Colonic mucosa (tissue), 4 donors: Measurements from ENCODE around the gene PSD. TPM values are rescaled to one million over a fixed set of nuclear protein-coding genes. Genes with fewer than 3 reads are reported as not detected.
A peak's percentile ranks its signal among the peaks of the same experiment; 100 is the strongest.

ENCODE experiments used
- DNase-seq: peaks from one replicate; pipeline ENCODE4 v3.0.0-alpha.2; 2020
- H3K27ac ChIP-seq: fragments of 200-600 bp; one replicate; pipeline ENCODE4 v1.8.0; 2021
- H3K27me3 ChIP-seq: fragments of 200-600 bp; one replicate; pipeline ENCODE4 v1.8.0; 2021
- H3K36me3 ChIP-seq: fragments of 200-600 bp; one replicate; pipeline ENCODE4 v1.8.0; 2021
- H3K4me1 ChIP-seq: fragments of 200-600 bp; one replicate; pipeline ENCODE4 v1.8.0; 2021; ENCODE audit warnings: mild to moderate bottlenecking
- H3K4me3 ChIP-seq: fragments of 200-600 bp; one replicate; pipeline ENCODE4 v1.8.0; 2021
- H3K9ac ChIP-seq, 2 donors: one replicate each; pipeline ENCODE4 v1.7.0; 2013; ENCODE audit warnings: control low read depth in 2 of 2, low read depth in 2 of 2, low read length in 2 of 2
- H3K9me3 ChIP-seq: fragments of 200-600 bp; one replicate; pipeline ENCODE4 v1.8.0; 2021
- intact Hi-C: fragments of 100-400 bp; cut with DNase I; formaldehyde crosslinking; loops from one replicate; pipeline ENCODE4 v1.14.1; 2022
- total RNA-seq, 2 donors: library from RNA; stranded (reverse); fragmentation: NEBNext Ultra II Directional in 1 of 2; extraction: Animal tissue kit (Norgen Biotek cat#: 25700) in 1 of 2; gene quantifications; one replicate each; pipeline ENCODE4 v1.2.1, GENCODE V29; 2021
- TF ChIP-seq, protein P1 (sequence below): fragments of 200-600 bp; IDR thresholded peaks from one replicate; pipeline ENCODE4 v1.8.0; 2022; ENCODE audit warnings: antibody characterized with exemption, mild to moderate bottlenecking
- donor health status: healthy.
- donor health status: DM: no; HTN: no; CAD: no.
- donor health status: DM: no; HTN: no; CAD: no.

PSD gene
- total RNA-seq, 2 donors from 2014 or later = 4.2 to 22.5 TPM

DNA sequence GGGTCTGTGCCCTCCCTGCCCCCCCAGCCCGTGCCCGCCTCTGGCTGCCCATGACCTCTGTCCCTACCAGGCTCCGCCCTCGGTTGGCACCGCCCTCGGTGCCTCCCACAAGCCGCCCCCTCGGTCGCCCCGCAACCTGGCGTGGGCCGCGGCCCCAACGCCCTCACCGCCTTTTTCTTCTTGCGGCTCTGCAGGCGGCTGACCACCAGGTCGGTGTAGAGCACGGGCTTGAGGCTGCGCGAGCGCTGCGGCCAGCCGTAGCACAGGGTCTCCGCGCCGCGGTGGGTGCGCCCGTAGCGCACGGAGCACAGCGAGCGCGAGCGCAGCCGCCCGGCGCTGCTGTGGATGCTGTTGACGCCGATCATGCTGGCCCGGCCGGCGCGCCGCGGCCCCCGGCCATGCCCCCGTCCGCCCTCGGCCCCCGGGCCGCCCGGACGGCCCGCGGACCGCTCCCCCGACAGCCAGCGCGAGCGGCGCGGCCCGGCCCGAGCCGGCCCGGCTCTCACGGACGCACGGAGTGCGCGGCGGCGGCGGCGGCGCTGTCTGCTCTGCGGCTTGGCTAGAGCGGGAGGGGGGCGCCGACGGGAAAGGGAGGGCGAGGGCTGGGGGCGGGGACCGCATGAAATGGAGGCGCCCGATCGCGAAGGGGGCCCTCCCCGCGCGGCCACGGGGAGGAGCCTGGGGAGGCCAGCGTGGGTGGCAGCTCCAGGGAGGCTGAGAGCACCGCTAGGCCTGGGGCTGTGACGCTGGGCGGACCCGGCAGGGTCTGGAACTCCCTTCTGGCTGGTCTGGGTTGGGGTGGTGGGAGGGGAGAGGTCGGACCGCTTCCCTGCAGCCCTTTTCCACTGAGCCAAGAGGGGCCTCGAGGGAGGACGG, 9.6 kb downstream of the PSD start:
- no peaks in the 10 kb centered on the region for H3K4me1 ChIP-seq
- TF ChIP-seq, protein P1, sequence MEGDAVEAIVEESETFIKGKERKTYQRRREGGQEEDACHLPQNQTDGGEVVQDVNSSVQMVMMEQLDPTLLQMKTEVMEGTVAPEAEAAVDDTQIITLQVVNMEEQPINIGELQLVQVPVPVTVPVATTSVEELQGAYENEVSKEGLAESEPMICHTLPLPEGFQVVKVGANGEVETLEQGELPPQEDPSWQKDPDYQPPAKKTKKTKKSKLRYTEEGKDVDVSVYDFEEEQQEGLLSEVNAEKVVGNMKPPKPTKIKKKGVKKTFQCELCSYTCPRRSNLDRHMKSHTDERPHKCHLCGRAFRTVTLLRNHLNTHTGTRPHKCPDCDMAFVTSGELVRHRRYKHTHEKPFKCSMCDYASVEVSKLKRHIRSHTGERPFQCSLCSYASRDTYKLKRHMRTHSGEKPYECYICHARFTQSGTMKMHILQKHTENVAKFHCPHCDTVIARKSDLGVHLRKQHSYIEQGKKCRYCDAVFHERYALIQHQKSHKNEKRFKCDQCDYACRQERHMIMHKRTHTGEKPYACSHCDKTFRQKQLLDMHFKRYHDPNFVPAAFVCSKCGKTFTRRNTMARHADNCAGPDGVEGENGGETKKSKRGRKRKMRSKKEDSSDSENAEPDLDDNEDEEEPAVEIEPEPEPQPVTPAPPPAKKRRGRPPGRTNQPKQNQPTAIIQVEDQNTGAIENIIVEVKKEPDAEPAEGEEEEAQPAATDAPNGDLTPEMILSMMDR = no peak
- H3K9me3 ChIP-seq = no peaks in the 10 kb centered on the region
- H3K27me3 ChIP-seq = peaks cover 23% of the 10 kb centered on the region
- intact Hi-C loops = no loop called here
- H3K36me3 ChIP-seq = no peaks in the 10 kb centered on the region
- peak overlapping the region; percentile 2 for H3K27ac ChIP-seq
- no peak for DNase-seq
- H3K4me3 ChIP-seq = peak overlapping the region; percentile 21
- H3K9ac ChIP-seq = peak overlapping the region in 1 of 2 donors; percentile 14

GRCh38 chr10:102408131-102408727, 10.4 kb downstream of the PSD start:
- no peaks in the 10 kb centered on the region for H3K4me1 ChIP-seq
- H3K27me3 ChIP-seq = peaks cover 23% of the 10 kb centered on the region
- DNase-seq = no peak
- H3K9ac ChIP-seq = no peak overlapping the region
- TF ChIP-seq, protein P1 = no peak
- peak overlapping the region; percentile 6 for H3K27ac ChIP-seq
- H3K36me3 ChIP-seq = no peaks in the 10 kb centered on the region
- intact Hi-C loops = no loop called here
- peak overlapping the region; percentile 21 for H3K4me3 ChIP-seq
- no peaks in the 10 kb centered on the region for H3K9me3 ChIP-seq

DNA sequence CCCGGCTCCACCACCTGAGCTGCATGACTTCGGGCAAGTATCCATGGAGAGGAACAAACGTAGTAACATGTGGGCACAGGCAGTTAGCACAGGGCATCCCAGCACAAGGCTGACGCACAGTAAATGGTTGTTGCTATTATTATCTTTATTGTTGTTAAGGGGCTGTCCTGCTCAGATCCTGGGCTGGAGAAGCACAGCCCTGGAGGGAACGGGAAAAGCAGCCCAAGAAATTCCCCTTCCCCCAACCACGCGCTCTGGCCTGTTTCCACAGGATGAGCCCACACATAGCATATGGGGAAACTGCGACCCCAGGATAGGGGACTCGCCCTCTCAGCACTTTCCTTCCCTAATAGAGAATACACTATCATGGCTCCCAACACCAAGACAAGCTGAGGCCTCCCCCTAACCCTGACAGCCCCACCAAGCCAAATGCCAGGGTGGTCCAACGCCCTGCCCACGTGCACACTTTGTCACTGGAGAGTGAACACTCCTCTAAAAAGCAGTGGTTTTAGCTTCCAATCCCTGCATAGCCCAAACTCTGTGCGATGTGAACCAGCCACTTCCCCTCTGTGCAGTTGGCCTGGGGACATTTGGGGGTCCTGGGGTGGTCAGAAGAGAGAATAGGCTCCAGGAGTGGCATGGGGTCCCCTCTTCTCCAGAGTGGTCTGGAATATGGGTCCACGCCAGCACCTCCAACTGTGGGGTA, 11.0 kb downstream of the PSD start:
- Histone ChIP-seq H3K9ac (no peak overlapping the region), H3K4me3 (no peak overlapping the region), H3K9me3 (no peaks in the 10 kb centered on the region), H3K27me3 (peaks cover 23% of the 10 kb centered on the region), H3K27ac (peak overlapping the region; percentile 6), H3K4me1 (no peaks in the 10 kb centered on the region), H3K36me3 (no peaks in the 10 kb centered on the region)
- TF ChIP-seq, protein P1 = no peak
- no peak for DNase-seq
- intact Hi-C loops = no loop called here

DNA sequence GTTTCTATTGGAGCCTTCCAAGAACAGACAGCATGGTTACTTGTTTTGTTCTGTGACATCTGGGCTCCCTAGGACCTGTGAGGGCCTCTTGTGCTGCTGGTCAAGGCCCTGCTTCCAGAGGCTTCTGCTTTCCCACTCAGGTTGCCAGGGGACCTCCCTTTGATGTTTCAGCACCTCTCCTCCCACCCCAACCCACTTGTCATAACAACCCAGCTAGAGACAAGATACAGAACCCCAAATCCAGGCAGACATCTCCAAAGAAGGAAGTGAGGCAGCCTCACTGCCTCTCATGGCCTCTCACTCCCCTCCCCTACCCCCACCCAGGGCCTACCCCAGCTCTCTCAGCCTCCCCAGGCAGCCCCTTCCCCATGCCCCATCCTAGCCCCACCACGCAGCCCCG, 11.8 kb downstream of the PSD start:
- no peaks in the 10 kb centered on the region for H3K36me3 ChIP-seq
- H3K4me1 ChIP-seq = no peaks in the 10 kb centered on the region
- intact Hi-C loops = no loop called here
- H3K9me3 ChIP-seq = no peaks in the 10 kb centered on the region
- no peak overlapping the region for H3K27ac ChIP-seq
- no peak overlapping the region for H3K4me3 ChIP-seq
- DNase-seq = no peak
- TF ChIP-seq, protein P1 = no peak
- H3K9ac ChIP-seq = no peak overlapping the region
- peaks cover 23% of the 10 kb centered on the region for H3K27me3 ChIP-seq

- TF ChIP-seq, protein P1 = no peak
- intact Hi-C loops = no loop called here
- Histone ChIP-seq H3K4me3 (no peak overlapping the region), H3K9me3 (no peaks in the 10 kb centered on the region), H3K27me3 (peaks cover 19% of the 10 kb centered on the region), H3K4me1 (no peaks in the 10 kb centered on the region), H3K36me3 (peaks cover 6% of the 10 kb centered on the region), H3K27ac (no peak overlapping the region), H3K9ac (no peak overlapping the region)
- no peak for DNase-seq
Observed at GRCh38 chr10:102405632-102406031, 13.0 kb downstream of the PSD start.
